ENCODE measurements around the gene MPZL1.

Gene MPZL1

DNA sequence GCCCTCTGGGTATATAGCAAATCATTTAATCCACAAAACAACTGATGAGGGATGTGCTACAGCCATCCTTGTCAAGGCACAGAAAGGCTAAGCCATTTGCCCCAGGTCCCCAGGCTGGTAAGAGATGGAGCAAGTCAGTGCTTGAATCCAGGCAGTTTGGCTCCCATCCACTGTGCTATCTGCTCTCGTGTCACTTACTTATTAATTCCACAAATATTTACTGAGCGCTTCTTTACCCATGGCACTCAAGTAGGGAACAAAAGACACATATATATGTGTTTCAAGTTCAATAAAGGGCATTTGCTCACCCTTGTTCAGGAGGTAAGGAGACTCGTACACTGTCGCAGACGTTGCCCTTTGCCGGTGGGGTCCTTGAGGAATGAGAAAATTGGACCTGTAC, 38.6 kb upstream of the MPZL1 start:
- DNase-seq (ENCODE audit: low spot score) = no peak
- TF ChIP-seq, protein P1, sequence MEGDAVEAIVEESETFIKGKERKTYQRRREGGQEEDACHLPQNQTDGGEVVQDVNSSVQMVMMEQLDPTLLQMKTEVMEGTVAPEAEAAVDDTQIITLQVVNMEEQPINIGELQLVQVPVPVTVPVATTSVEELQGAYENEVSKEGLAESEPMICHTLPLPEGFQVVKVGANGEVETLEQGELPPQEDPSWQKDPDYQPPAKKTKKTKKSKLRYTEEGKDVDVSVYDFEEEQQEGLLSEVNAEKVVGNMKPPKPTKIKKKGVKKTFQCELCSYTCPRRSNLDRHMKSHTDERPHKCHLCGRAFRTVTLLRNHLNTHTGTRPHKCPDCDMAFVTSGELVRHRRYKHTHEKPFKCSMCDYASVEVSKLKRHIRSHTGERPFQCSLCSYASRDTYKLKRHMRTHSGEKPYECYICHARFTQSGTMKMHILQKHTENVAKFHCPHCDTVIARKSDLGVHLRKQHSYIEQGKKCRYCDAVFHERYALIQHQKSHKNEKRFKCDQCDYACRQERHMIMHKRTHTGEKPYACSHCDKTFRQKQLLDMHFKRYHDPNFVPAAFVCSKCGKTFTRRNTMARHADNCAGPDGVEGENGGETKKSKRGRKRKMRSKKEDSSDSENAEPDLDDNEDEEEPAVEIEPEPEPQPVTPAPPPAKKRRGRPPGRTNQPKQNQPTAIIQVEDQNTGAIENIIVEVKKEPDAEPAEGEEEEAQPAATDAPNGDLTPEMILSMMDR (IDR thresholded peaks at IDR 0.05; ENCODE audit: extremely low read depth, insufficient read depth, missing control alignments) = no peak
- in situ Hi-C loops (cut with MboI; ENCODE audit: low pct_unique_long_range_greater_than_20kb, low sequenced_read_pairs, unreplicated experiment) = loop anchor here (10.0 kb wide), 1 partner anchor 78 kb away; no protein-coding TSS in a partner anchor

DNA sequence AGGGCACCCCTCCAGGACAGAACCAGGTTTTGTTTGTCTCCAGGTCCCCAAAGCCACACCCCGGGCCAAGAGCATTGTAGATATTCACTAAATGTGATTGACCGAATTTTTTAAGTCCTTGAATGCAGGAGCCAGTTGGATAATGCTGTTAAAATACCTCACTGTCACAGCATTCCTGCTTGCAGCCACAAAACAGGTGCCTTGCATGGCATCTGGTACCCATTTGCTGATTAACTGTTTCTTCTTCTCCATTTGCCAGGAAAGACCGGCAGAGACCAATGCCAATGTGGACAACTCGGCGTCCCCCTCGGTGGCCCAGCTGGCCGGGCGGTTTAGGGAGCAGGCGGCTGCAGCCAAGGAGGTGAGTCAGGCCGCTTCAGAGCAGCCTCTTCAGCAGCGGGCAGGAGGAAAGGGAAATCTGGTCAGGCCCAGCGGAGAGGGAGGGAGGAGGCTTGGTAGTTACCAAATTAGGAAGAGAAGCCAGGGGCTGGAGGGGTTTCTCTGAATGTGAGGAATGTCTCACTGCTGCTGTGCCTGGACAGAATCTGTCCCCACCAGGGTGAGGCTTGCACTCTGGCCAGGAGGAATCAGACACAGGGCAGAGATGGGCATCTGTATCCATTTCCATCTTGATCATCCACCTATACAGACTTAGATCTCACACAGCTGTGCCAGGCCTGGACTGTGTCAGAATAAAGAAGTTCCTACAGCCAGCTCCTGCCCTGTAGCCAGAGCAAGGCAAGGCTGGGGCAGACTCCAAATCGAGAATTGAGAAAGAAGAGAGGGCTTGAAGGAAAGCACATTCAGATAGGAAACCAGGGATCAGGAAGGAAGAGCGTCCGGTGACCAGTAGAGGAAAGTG, 37.9 kb upstream of the MPZL1 start:
- TF ChIP-seq, protein P1 (IDR thresholded peaks at IDR 0.05; ENCODE audit: extremely low read depth, insufficient read depth, missing control alignments) = no peak
- in situ Hi-C loops (cut with MboI; ENCODE audit: low pct_unique_long_range_greater_than_20kb, low sequenced_read_pairs, unreplicated experiment) = loop anchor here (10.0 kb wide), 1 partner anchor 79 kb away; no protein-coding TSS in a partner anchor
- no peak for DNase-seq (ENCODE audit: low spot score)

DNA sequence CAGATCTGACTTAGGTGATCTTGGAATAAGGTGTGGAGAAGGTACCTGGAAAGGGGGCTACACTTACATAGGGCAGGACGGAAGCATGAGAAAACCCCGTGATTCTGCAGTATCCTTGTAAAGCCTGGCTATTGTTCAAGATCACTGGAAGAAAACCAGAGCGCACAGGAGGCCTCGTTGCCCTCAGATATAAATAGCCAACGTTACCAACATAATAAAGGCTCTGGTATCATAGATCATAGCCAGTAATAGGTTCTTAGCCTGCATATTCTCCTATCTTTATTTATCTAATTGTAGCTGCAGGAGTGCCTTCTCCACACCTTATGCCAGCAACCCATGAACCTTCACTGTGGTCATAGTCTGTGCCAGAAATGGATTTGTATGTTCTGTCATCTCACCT, 35.9 kb upstream of the MPZL1 start:
- in situ Hi-C loops (cut with MboI; ENCODE audit: low pct_unique_long_range_greater_than_20kb, low sequenced_read_pairs, unreplicated experiment) = loop anchor here (10.0 kb wide), 1 partner anchor 81 kb away; no protein-coding TSS in a partner anchor
- no peak for DNase-seq (ENCODE audit: low spot score)
- TF ChIP-seq, protein P1 (IDR thresholded peaks at IDR 0.05; ENCODE audit: extremely low read depth, insufficient read depth, missing control alignments) = no peak

DNA sequence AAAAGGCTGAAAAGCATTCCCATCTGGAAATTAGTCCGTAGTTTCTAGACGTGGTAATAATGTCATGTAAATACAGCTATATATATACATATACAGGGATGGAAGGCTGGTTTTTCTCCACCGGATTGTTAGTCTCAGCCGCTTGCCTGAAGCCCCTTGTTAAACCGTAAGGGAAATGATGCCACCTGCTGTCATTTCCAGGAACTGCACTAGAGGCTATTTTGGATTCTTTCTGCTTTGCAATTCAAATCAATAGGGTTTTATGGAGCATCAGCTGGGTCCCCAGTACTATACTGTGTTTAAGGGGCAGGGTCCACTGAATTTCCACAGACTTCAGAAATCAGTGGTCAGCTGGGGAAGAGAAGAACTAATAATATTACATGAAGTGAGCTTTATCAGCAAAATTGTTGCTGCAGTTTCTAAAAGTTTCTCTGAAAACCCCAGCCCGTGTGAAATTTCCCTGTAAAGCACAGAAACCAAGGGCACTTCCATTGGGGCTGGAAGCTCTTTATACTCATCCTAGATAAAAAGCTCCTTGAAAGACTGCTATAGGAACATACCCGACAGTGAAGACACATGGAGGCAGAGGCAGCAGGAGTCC, 33.8 kb upstream of the MPZL1 start:
- TF ChIP-seq, protein P1 (IDR thresholded peaks at IDR 0.05; ENCODE audit: extremely low read depth, insufficient read depth, missing control alignments) = peak; percentile 88
- in situ Hi-C loops (cut with MboI; ENCODE audit: low pct_unique_long_range_greater_than_20kb, low sequenced_read_pairs, unreplicated experiment) = loop anchor here (10.0 kb wide), 1 partner anchor 83 kb away; no protein-coding TSS in a partner anchor
- DNase-seq (ENCODE audit: low spot score) = peak; percentile 82

DNA sequence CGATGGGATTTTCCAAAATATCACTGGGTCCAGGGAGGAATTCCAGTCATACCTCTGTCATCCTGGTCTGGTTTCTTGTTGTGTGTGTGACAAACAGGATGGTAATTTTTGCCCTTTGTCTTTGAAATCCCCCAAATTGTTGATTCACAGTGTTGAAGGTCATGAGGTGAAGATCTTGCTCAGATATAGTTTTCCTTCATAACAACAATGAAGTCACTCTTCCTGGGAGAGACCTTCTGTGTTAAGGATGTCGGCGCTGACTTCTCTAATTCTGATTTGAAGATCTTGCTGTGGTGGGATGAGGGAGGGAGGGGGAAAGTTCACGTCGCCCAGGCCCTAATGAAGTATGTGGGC, 32.2 kb upstream of the MPZL1 start:
- TF ChIP-seq, protein P1 (IDR thresholded peaks at IDR 0.05; ENCODE audit: extremely low read depth, insufficient read depth, missing control alignments) = no peak
- in situ Hi-C loops (cut with MboI; ENCODE audit: low pct_unique_long_range_greater_than_20kb, low sequenced_read_pairs, unreplicated experiment) = loop anchor here (10.0 kb wide), 1 partner anchor 85 kb away; no protein-coding TSS in a partner anchor
- no peak for DNase-seq (ENCODE audit: low spot score)

DNA sequence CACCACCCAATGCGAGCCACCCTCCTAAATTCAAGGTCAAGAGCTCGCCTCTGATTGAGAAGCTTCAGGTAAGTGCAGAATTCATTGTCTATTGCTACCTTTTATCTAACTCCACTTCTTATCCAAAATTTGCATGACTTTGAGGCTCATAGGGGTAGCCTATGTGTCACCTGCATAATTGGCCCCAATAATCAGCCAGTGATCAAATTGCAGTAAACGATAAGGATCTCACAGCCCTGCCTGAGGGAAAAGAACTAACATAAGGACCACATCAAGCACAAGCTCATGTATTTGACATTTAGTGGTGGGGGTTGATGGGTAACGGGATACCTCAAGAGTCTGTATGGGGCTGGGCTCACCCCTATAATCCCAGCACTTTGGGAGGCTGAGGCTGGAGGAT, 31.7 kb upstream of the MPZL1 start:
- TF ChIP-seq, protein P1 (IDR thresholded peaks at IDR 0.05; ENCODE audit: extremely low read depth, insufficient read depth, missing control alignments) = no peak
- no peak for DNase-seq (ENCODE audit: low spot score)
- in situ Hi-C loops (cut with MboI; ENCODE audit: low pct_unique_long_range_greater_than_20kb, low sequenced_read_pairs, unreplicated experiment) = no loop called here
